ENCODE results near the gene FBXL19.
A peak's percentile ranks its signal among the peaks of the same experiment; 100 is the strongest.

FBXL19 gene

DNA sequence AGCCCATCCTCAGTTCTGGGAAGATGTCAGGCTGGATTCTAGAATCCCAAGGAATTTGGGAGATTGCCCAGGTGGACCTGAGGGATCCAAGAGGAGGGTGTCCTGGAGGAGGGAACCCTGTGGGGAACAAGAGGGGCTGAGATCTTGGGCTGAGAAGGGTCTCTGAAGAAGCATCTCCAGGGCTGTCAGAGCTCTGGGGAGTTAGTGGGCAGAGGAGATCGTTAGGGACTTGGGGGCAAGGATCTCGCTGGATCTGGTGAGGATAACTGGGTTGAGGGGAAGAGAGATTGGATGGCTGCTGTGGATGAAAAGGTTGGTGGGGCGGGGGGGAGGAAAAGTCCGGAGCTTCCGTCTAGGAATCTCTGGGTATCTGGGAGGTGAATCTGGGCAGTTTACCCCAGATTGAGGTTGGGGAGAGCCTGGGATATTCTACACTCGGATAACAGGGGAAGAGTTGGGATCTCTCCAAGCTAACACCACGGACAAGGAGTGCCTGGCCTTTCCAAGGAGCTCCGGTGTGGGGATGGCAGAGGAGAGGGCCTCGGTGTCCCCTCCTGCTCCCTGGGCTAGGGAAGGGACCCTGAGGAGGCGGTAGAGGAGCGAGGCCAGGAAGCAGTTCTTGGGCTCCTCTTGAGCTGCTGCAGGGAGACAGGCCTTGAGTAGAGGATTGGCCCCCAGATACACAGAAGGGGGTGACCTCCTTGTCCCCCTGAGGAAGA is 1.7 kb downstream of the FBXL19 start (continued):
- TF ChIP-seq, protein P1, sequence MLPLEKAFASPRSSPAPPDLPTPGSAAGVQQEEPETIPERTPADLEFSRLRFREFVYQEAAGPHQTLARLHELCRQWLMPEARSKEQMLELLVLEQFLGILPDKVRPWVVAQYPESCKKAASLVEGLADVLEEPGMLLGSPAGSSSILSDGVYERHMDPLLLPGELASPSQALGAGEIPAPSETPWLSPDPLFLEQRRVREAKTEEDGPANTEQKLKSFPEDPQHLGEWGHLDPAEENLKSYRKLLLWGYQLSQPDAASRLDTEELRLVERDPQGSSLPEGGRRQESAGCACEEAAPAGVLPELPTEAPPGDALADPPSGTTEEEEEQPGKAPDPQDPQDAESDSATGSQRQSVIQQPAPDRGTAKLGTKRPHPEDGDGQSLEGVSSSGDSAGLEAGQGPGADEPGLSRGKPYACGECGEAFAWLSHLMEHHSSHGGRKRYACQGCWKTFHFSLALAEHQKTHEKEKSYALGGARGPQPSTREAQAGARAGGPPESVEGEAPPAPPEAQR (tag by site-specific recombination; IDR thresholded peaks at IDR 0.05), result no peak
- TF ChIP-seq, protein P2, sequence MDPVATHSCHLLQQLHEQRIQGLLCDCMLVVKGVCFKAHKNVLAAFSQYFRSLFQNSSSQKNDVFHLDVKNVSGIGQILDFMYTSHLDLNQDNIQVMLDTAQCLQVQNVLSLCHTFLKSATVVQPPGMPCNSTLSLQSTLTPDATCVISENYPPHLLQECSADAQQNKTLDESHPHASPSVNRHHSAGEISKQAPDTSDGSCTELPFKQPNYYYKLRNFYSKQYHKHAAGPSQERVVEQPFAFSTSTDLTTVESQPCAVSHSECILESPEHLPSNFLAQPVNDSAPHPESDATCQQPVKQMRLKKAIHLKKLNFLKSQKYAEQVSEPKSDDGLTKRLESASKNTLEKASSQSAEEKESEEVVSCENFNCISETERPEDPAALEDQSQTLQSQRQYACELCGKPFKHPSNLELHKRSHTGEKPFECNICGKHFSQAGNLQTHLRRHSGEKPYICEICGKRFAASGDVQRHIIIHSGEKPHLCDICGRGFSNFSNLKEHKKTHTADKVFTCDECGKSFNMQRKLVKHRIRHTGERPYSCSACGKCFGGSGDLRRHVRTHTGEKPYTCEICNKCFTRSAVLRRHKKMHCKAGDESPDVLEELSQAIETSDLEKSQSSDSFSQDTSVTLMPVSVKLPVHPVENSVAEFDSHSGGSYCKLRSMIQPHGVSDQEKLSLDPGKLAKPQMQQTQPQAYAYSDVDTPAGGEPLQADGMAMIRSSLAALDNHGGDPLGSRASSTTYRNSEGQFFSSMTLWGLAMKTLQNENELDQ (tag by site-specific recombination; IDR thresholded peaks at IDR 0.05; ENCODE audit: low read depth), result no peak
- TF ChIP-seq ZNF146 (tag by site-specific recombination; IDR thresholded peaks at IDR 0.05) (no peak), KLF16 (tag by site-specific recombination; IDR thresholded peaks at IDR 0.05) (no peak), IKZF3 (tag by site-specific recombination; IDR thresholded peaks at IDR 0.05) (peak; percentile 57; the same call in 1 of the 2 replicates), ZBTB8A (tag by site-specific recombination; IDR thresholded peaks at IDR 0.05) (peak; percentile 38; the same call in 1 of the 2 replicates), ZNF837 (tag by site-specific recombination; IDR thresholded peaks at IDR 0.05) (no peak), ZNF529 (tag by site-specific recombination; IDR thresholded peaks at IDR 0.05; ENCODE audit: insufficient replicate concordance) (no peak), YY2 (tag by site-specific recombination; IDR thresholded peaks at IDR 0.05) (no peak), ZEB2 (tag by site-specific recombination; IDR thresholded peaks at IDR 0.05) (no peak), ZNF777 (tag by site-specific recombination; IDR thresholded peaks at IDR 0.05; ENCODE audit: borderline replicate concordance) (no peak)
- TF ChIP-seq, protein P3, sequence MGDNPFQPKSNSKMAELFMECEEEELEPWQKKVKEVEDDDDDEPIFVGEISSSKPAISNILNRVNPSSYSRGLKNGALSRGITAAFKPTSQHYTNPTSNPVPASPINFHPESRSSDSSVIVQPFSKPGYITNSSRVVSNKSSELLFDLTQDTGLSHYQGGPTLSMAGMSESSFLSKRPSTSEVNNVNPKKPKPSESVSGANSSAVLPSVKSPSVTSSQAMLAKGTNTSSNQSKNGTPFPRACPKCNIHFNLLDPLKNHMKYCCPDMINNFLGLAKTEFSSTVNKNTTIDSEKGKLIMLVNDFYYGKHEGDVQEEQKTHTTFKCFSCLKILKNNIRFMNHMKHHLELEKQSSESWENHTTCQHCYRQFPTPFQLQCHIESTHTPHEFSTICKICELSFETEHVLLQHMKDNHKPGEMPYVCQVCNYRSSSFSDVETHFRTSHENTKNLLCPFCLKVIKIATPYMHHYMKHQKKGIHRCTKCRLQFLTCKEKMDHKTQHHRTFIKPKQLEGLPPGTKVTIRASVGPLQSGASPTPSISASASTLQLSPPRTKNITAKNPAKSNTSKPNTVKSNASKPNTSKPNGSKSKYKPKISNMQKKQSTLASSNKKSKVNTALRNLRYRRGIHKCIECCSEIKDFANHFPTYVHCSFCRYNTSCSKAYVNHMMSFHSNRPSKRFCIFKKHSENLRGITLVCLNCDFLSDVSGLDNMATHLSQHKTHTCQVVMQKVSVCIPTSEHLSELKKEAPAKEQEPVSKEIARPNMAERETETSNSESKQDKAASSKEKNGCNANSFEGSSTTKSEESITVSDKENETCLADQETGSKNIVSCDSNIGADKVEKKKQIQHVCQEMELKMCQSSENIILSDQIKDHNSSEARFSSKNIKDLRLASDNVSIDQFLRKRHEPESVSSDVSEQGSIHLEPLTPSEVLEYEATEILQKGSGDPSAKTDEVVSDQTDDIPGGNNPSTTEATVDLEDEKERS (tag by site-specific recombination; IDR thresholded peaks at IDR 0.05), result no peak
- TF ChIP-seq, protein P4, sequence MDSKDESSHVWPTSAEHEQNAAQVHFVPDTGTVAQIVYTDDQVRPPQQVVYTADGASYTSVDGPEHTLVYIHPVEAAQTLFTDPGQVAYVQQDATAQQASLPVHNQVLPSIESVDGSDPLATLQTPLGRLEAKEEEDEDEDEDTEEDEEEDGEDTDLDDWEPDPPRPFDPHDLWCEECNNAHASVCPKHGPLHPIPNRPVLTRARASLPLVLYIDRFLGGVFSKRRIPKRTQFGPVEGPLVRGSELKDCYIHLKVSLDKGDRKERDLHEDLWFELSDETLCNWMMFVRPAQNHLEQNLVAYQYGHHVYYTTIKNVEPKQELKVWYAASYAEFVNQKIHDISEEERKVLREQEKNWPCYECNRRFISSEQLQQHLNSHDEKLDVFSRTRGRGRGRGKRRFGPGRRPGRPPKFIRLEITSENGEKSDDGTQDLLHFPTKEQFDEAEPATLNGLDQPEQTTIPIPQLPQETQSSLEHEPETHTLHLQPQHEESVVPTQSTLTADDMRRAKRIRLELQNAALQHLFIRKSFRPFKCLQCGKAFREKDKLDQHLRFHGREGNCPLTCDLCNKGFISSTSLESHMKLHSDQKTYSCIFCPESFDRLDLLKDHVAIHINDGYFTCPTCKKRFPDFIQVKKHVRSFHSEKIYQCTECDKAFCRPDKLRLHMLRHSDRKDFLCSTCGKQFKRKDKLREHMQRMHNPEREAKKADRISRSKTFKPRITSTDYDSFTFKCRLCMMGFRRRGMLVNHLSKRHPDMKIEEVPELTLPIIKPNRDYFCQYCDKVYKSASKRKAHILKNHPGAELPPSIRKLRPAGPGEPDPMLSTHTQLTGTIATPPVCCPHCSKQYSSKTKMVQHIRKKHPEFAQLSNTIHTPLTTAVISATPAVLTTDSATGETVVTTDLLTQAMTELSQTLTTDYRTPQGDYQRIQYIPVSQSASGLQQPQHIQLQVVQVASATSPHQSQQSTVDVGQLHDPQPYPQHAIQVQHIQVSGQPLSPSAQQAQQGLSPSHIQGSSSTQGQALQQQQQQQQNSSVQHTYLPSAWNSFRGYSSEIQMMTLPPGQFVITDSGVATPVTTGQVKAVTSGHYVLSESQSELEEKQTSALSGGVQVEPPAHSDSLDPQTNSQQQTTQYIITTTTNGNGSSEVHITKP (tag by site-specific recombination; IDR thresholded peaks at IDR 0.05), result 0 out of 2 replicates have a peak, but pooled peaks have one; percentile 12
- TF ChIP-seq, protein P5, sequence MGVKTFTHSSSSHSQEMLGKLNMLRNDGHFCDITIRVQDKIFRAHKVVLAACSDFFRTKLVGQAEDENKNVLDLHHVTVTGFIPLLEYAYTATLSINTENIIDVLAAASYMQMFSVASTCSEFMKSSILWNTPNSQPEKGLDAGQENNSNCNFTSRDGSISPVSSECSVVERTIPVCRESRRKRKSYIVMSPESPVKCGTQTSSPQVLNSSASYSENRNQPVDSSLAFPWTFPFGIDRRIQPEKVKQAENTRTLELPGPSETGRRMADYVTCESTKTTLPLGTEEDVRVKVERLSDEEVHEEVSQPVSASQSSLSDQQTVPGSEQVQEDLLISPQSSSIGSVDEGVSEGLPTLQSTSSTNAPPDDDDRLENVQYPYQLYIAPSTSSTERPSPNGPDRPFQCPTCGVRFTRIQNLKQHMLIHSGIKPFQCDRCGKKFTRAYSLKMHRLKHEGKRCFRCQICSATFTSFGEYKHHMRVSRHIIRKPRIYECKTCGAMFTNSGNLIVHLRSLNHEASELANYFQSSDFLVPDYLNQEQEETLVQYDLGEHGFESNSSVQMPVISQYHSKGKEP (tag by site-specific recombination; IDR thresholded peaks at IDR 0.05), result no peak
